GM19025 (cell line): Measurements from ENCODE around the gene RNASE1.
"Not testable (repeated sequence)": the region's sequence is repeated elsewhere in the genome, so short reads cannot be mapped to it uniquely, and the experiment has no call there.

Source experiments
- ATAC-seq: cut with Tn5 transposase; IDR thresholded peaks from one replicate; pipeline ENCODE4 v1.9.1; 2021; ENCODE audit warnings: mild to moderate bottlenecking, low read depth, moderate library complexity; ENCODE audit not compliant: unreplicated experiment

The RNASE1 gene

GRCh38 chr14:20802341-20803084, at the start of gene RNASE1:
TSS of gene RNASE1 (minus strand) at chr14:20802844. CDS start at chr14:20802068, 776 bp downstream.
- ATAC-seq, result no peak

GRCh38 chr14:20848955-20849570, 46.4 kb upstream of the RNASE1 start:
- ATAC-seq, result no peak

- no peak for ATAC-seq
Observed at GRCh38 chr14:20848316-20848954, 45.8 kb upstream of the RNASE1 start.

- ATAC-seq, result no peak
Observed at GRCh38 chr14:20846560-20846959, 43.9 kb upstream of the RNASE1 start.

- no peak for ATAC-seq
Observed at GRCh38 chr14:20841096-20841495, 38.5 kb upstream of the RNASE1 start.

- no peak for ATAC-seq
Observed at GRCh38 chr14:20837831-20838230, 35.2 kb upstream of the RNASE1 start.

- no peak for ATAC-seq
Observed at GRCh38 chr14:20836668-20837338, 34.2 kb upstream of the RNASE1 start.

- no peak for ATAC-seq
Observed at GRCh38 chr14:20834899-20835298, 32.3 kb upstream of the RNASE1 start.

- no peak for ATAC-seq
Observed at GRCh38 chr14:20830831-20831230, 28.2 kb upstream of the RNASE1 start.

GRCh38 chr14:20828024-20828694, 25.5 kb upstream of the RNASE1 start:
- not testable (repeated sequence) for ATAC-seq

GRCh38 chr14:20827326-20827725, 24.7 kb upstream of the RNASE1 start:
- no peak for ATAC-seq

GRCh38 chr14:20826666-20827065, 24.0 kb upstream of the RNASE1 start:
- ATAC-seq, result not testable (repeated sequence)

GRCh38 chr14:20823859-20824258, 21.2 kb upstream of the RNASE1 start:
- no peak for ATAC-seq

GRCh38 chr14:20821521-20822108, 19.0 kb upstream of the RNASE1 start:
- ATAC-seq, result not testable (repeated sequence)

GRCh38 chr14:20820063-20820904, 17.6 kb upstream of the RNASE1 start:
- ATAC-seq, result no peak

- no peak for ATAC-seq
Observed at GRCh38 chr14:20818861-20819260, 16.2 kb upstream of the RNASE1 start.

- not testable (repeated sequence) for ATAC-seq
Observed at GRCh38 chr14:20815946-20816345, 13.3 kb upstream of the RNASE1 start.

GRCh38 chr14:20811986-20812975, 9.6 kb upstream of the RNASE1 start:
- ATAC-seq, result no peak
